ENCODE data around the gene UGT1A8. TPM values are rescaled to one million over a fixed set of nuclear protein-coding genes. Genes with fewer than 3 reads are reported as not detected.
"Not testable (repeated sequence)": the region's sequence is repeated elsewhere in the genome, so short reads cannot be mapped to it uniquely, and the experiment has no call there.

The UGT1A8 gene
- total and polyA plus RNA-seq, 2 experiments from 2014 or later = 0.10 TPM; not detected in 1

- no peaks in the 10 kb centered on the region for H3K79me2 ChIP-seq
- WGBS (ENCODE audit: low lambda C conversion rate, missing lambda C conversion rate) = 88% methylated on average over 2 of the region's 2 CpGs
- TF ChIP-seq EZH2phosphoT487 (IDR thresholded peaks at IDR 0.05; ENCODE audit: low read depth, severe bottlenecking, unreplicated experiment) = no peak
- TF ChIP-seq CTCF (IDR thresholded peaks at IDR 0.05; ENCODE audit: poor library complexity) = no peak
- no peak for TF ChIP-seq EZH2 (IDR thresholded peaks at IDR 0.05; ENCODE audit: borderline replicate concordance)
- no peaks in the 10 kb centered on the region for H3K36me3 ChIP-seq (replicated peaks; ENCODE audit: insufficient read depth, low read depth)
- H3K4me2 ChIP-seq = no peak overlapping the region
- no peak overlapping the region for H2AFZ ChIP-seq
- H3K9me2 ChIP-seq (replicated peaks; ENCODE audit: insufficient read depth) = no peaks in the 10 kb centered on the region
- H4K20me1 ChIP-seq (ENCODE audit: insufficient read depth, poor library complexity, severe bottlenecking) = no peaks in the 10 kb centered on the region
- H3K27ac ChIP-seq = no peak overlapping the region
- H3K4me1 ChIP-seq (ENCODE audit: insufficient read depth) = no peaks in the 10 kb centered on the region
- no peaks in the 10 kb centered on the region for H3K27me3 ChIP-seq
- no peak overlapping the region for H3K4me3 ChIP-seq
- no peak for DNase-seq (ENCODE audit: low spot score)
- no peaks in the 10 kb centered on the region for H3K9me3 ChIP-seq (ENCODE audit: low read depth)
Observed at GRCh38 chr2:233714121-233714520, 96.7 kb downstream of the UGT1A8 start.

- DNase-seq (ENCODE audit: low spot score) = no peak
- no peak for TF ChIP-seq CTCF (IDR thresholded peaks at IDR 0.05; ENCODE audit: poor library complexity)
- no peak for TF ChIP-seq EZH2phosphoT487 (IDR thresholded peaks at IDR 0.05; ENCODE audit: low read depth, severe bottlenecking, unreplicated experiment)
- TF ChIP-seq EZH2 (IDR thresholded peaks at IDR 0.05; ENCODE audit: borderline replicate concordance) = no peak
- Histone ChIP-seq H3K4me3 (no peak within 1 kb of the TSS), H3K9me2 (replicated peaks; ENCODE audit: insufficient read depth) (no peaks in the 10 kb centered on the region), H3K27ac (no peak within 1 kb of the TSS), H4K20me1 (ENCODE audit: insufficient read depth, poor library complexity, severe bottlenecking) (no peaks in the 10 kb centered on the region), H3K36me3 (replicated peaks; ENCODE audit: insufficient read depth, low read depth) (no peaks in the 10 kb centered on the region), H2AFZ (no peak within 1 kb of the TSS), H3K4me2 (no peak within 1 kb of the TSS), H3K4me1 (ENCODE audit: insufficient read depth) (no peaks in the 10 kb centered on the region), H3K79me2 (no peaks in the 10 kb centered on the region), H3K9me3 (ENCODE audit: low read depth) (no peaks in the 10 kb centered on the region), H3K27me3 (no peaks in the 10 kb centered on the region)
- WGBS (ENCODE audit: low lambda C conversion rate, missing lambda C conversion rate) = 87% methylated on average over 7 of the region's 7 CpGs
Observed at GRCh38 chr2:233718552-233718951, 101.1 kb downstream of the UGT1A8 start, which contains the start of gene UGT1A4. TSS of gene UGT1A4 (plus strand) at chr2:233718736. CDS start at chr2:233718821, 85 bp downstream.

- DNase-seq (ENCODE audit: low spot score) = no peak
- no peaks in the 10 kb centered on the region for H3K27me3 ChIP-seq
- H2AFZ ChIP-seq = no peak within 1 kb of the TSS
- no peak within 1 kb of the TSS for H3K27ac ChIP-seq
- no peaks in the 10 kb centered on the region for H3K9me3 ChIP-seq (ENCODE audit: low read depth)
- TF ChIP-seq CTCF (IDR thresholded peaks at IDR 0.05; ENCODE audit: poor library complexity) (no peak), EZH2 (IDR thresholded peaks at IDR 0.05; ENCODE audit: borderline replicate concordance) (no peak), EZH2phosphoT487 (IDR thresholded peaks at IDR 0.05; ENCODE audit: low read depth, severe bottlenecking, unreplicated experiment) (no peak)
- no peaks in the 10 kb centered on the region for H3K4me1 ChIP-seq (ENCODE audit: insufficient read depth)
- H4K20me1 ChIP-seq (ENCODE audit: insufficient read depth, poor library complexity, severe bottlenecking) = no peaks in the 10 kb centered on the region
- no peaks in the 10 kb centered on the region for H3K36me3 ChIP-seq (replicated peaks; ENCODE audit: insufficient read depth, low read depth)
- WGBS (ENCODE audit: low lambda C conversion rate, missing lambda C conversion rate) = 81% methylated on average over 8 of the region's 8 CpGs
- H3K79me2 ChIP-seq = no peaks in the 10 kb centered on the region
- no peak within 1 kb of the TSS for H3K4me2 ChIP-seq
- H3K4me3 ChIP-seq = no peak within 1 kb of the TSS
- no peaks in the 10 kb centered on the region for H3K9me2 ChIP-seq (replicated peaks; ENCODE audit: insufficient read depth)
Observed at GRCh38 chr2:233728723-233729301, 111.4 kb downstream of the UGT1A8 start, which contains the start of gene UGT1A3. TSS of gene UGT1A3 (plus strand) at chr2:233729042. CDS start at chr2:233729127, 85 bp downstream.

- H3K9me2 ChIP-seq (replicated peaks; ENCODE audit: insufficient read depth); H3K9me3 ChIP-seq (ENCODE audit: low read depth); H3K4me1 ChIP-seq (ENCODE audit: insufficient read depth); H3K36me3 ChIP-seq (replicated peaks; ENCODE audit: insufficient read depth, low read depth); H3K79me2 ChIP-seq; DNase-seq (ENCODE audit: low spot score); H3K4me2 ChIP-seq; H3K27ac ChIP-seq; H2AFZ ChIP-seq; H3K4me3 ChIP-seq; H4K20me1 ChIP-seq (ENCODE audit: insufficient read depth, poor library complexity, severe bottlenecking); H3K27me3 ChIP-seq: not testable (repeated sequence)
- WGBS (ENCODE audit: low lambda C conversion rate, missing lambda C conversion rate) = 84% methylated on average over 14 of the region's 14 CpGs
Observed at GRCh38 chr2:233736868-233737653, 119.6 kb downstream of the UGT1A8 start.

Data from hepatocyte (in vitro differentiated cells).